ENCODE results near the gene MICALL2.
A peak's percentile ranks its signal among the peaks of the same experiment; 100 is the strongest.

The MICALL2 gene

GRCh38 chr7:1466524-1467271, 7.4 kb upstream of the MICALL2 start:
- no peak for DNase-seq

GRCh38 chr7:1464694-1465093, 5.4 kb upstream of the MICALL2 start:
- DNase-seq, result no peak

GRCh38 chr7:1463676-1464223, 4.5 kb upstream of the MICALL2 start:
- DNase-seq, result no peak

GRCh38 chr7:1461646-1462375, 2.5 kb upstream of the MICALL2 start:
- no peak for DNase-seq

GRCh38 chr7:1460821-1461645, 1.8 kb upstream of the MICALL2 start:
- DNase-seq, result no peak

GRCh38 chr7:1459920-1460820, 900 bp upstream of the MICALL2 start:
- no peak for DNase-seq

GRCh38 chr7:1459512-1459892, 232 bp upstream of the MICALL2 start:
- peak; percentile 91 for DNase-seq

- no peak for DNase-seq
Observed at GRCh38 chr7:1457949-1458682, 1.2 kb downstream of the MICALL2 start.

- DNase-seq, result no peak
Observed at GRCh38 chr7:1457059-1457948, 2.0 kb downstream of the MICALL2 start.

GRCh38 chr7:1455955-1456354, 3.3 kb downstream of the MICALL2 start:
- no peak for DNase-seq

GRCh38 chr7:1455241-1455939, 3.9 kb downstream of the MICALL2 start:
- no peak for DNase-seq

- no peak for DNase-seq
Observed at GRCh38 chr7:1454542-1454941, 4.7 kb downstream of the MICALL2 start.

GRCh38 chr7:1452205-1452604, 7.1 kb downstream of the MICALL2 start:
- DNase-seq, result no peak

- no peak for DNase-seq
Observed at GRCh38 chr7:1450987-1451386, 8.3 kb downstream of the MICALL2 start.

GRCh38 chr7:1450431-1450830, 8.8 kb downstream of the MICALL2 start:
- DNase-seq, result no peak

- no peak for DNase-seq
Observed at GRCh38 chr7:1449951-1450350, 9.3 kb downstream of the MICALL2 start.

GRCh38 chr7:1449501-1449900, 9.8 kb downstream of the MICALL2 start:
- no peak for DNase-seq

- DNase-seq, result no peak
Observed at GRCh38 chr7:1448958-1449357, 10.3 kb downstream of the MICALL2 start.

- no peak for DNase-seq
Observed at GRCh38 chr7:1447551-1448244, 11.6 kb downstream of the MICALL2 start.
